SK-N-SH (cell line): Measurements from ENCODE around the gene USP40. TPM values are rescaled to one million over a fixed set of nuclear protein-coding genes. Genes with fewer than 3 reads are reported as not detected.

ENCODE experiments used
- CTCF ChIA-PET: fragments of 300-600, 350-600 bp; formaldehyde crosslinking; extraction: SDS; loops from one replicate; lab custom pipeline; 2021; lab: Yijun Ruan, JAX
- POLR2A ChIA-PET: fragments of 350-600 bp; sonication (Branson Sonifier 250); formaldehyde crosslinking; extraction: SDS; loops from one replicate; lab custom pipeline; 2020; ENCODE audit warnings: antibody characterized with exemption, inconsistent platforms; lab: Yijun Ruan, JAX
- DNase-seq: peaks from one replicate; pipeline ENCODE4 v3.0.0; 2012
- H2AFZ ChIP-seq: fragments of 200-600 bp; sonication (generic); 2 replicates; pipeline ENCODE4 v1.8.1; 2016; ENCODE audit warnings: antibody characterized with exemption, mild to moderate bottlenecking, low read depth
- H3F3A ChIP-seq: fragments of 200-600 bp; sonication (generic); replicated peaks from 2 replicates; pipeline ENCODE3; 2016; ENCODE audit warnings: antibody characterized with exemption, mild to moderate bottlenecking; ENCODE audit not compliant: insufficient read depth
- H3K27ac ChIP-seq, 2 experiments: fragments of 200-500 bp in 1 of 2; fragments of 200-600 bp in 1 of 2; sonication (Bioruptor generic) in 1 of 2; sonication (generic), shearing (Covaris generic) in 1 of 2; 2 replicates each; pipeline versions ENCODE4 v1.5.1 to v1.6.1; 2014 to 2016; ENCODE audit warnings: low read depth in 2 of 2, inconsistent platforms in 1 of 2, low read length in 1 of 2, mild to moderate bottlenecking in 1 of 2, mixed read lengths in 1 of 2
- H3K27me3 ChIP-seq: fragments of 200-600 bp; sonication (generic), shearing (Covaris generic); 2 replicates; pipeline ENCODE4 v1.6.1; 2016; ENCODE audit warnings: mixed run types; ENCODE audit not compliant: insufficient read depth
- H3K36me3 ChIP-seq, 2 experiments: fragments of 200-500 bp in 1 of 2; fragments of 200-600 bp in 1 of 2; sonication (Bioruptor generic) in 1 of 2; sonication (generic) in 1 of 2; replicated peaks in 1 of 2; 2 replicates each; pipeline versions ENCODE3 to v1.5.1; 2014 to 2016; ENCODE audit warnings: low read length in 1 of 2, mild to moderate bottlenecking in 1 of 2; ENCODE audit not compliant: insufficient read depth in 2 of 2, control insufficient read depth in 1 of 2
- H3K4me1 ChIP-seq, 2 experiments: fragments of 200-500 bp in 1 of 2; fragments of 200-600 bp in 1 of 2; sonication (Bioruptor generic) in 1 of 2; sonication (generic), shearing (Covaris generic) in 1 of 2; 2 replicates each; pipeline versions ENCODE4 v1.5.1 to v1.6.1; 2014 to 2016; ENCODE audit warnings: low read depth in 1 of 2, low read length in 1 of 2, mixed run types in 1 of 2; ENCODE audit not compliant: insufficient read depth in 2 of 2, control insufficient read depth in 1 of 2
- H3K4me2 ChIP-seq: fragments of 200-600 bp; sonication (generic), shearing (Covaris generic); 2 replicates; pipeline ENCODE4 v1.6.1; 2017; ENCODE audit warnings: mixed run types
- H3K4me3 ChIP-seq, 2 experiments: fragments of 200-500 bp in 1 of 2; fragments of 200-600 bp in 1 of 2; sonication (Bioruptor generic) in 1 of 2; sonication (generic), shearing (Covaris generic) in 1 of 2; 2 replicates each; pipeline versions ENCODE4 v1.5.1 to v1.8.1; 2014 to 2016; ENCODE audit warnings: low read depth in 2 of 2, inconsistent platforms in 1 of 2, low read length in 1 of 2, mild to moderate bottlenecking in 1 of 2, mixed read lengths in 1 of 2, moderate library complexity in 1 of 2
- H3K79me2 ChIP-seq: fragments of 200-600 bp; sonication (generic); 2 replicates; pipeline ENCODE4 v1.8.1; 2017; ENCODE audit warnings: mild to moderate bottlenecking; ENCODE audit not compliant: insufficient read depth
- H3K9ac ChIP-seq: fragments of 200-600 bp; sonication (generic); 2 replicates; pipeline ENCODE4 v1.6.1; 2017; ENCODE audit warnings: mixed run types
- H3K9me2 ChIP-seq: fragments of 200-600 bp; sonication (generic); 2 replicates; pipeline ENCODE4 v1.6.1; 2017; ENCODE audit warnings: mixed run types
- H3K9me3 ChIP-seq: fragments of 200-600 bp; sonication (generic); 2 replicates; pipeline ENCODE4 v1.6.1; 2017; ENCODE audit warnings: mixed run types, mild to moderate bottlenecking, moderate library complexity
- H4K20me1 ChIP-seq: fragments of 200-600 bp; sonication (generic); 2 replicates; pipeline ENCODE4 v1.6.1; 2017; ENCODE audit warnings: mild to moderate bottlenecking, mixed run types; ENCODE audit not compliant: insufficient read depth
- CTCF ChIP-seq: fragments of 200-600 bp; sonication (generic); IDR thresholded peaks from 2 replicates; pipeline ENCODE4 v1.6.1; 2017; ENCODE audit warnings: antibody characterized with exemption, mild to moderate bottlenecking, moderate library complexity
- ELF1 ChIP-seq: IDR thresholded peaks from 2 replicates; pipeline ENCODE4 v1.4.0; 2012
- EZH2phosphoT487 ChIP-seq: fragments of 200-600 bp; sonication (generic); IDR thresholded peaks from 2 replicates; pipeline ENCODE4 v1.6.1; 2017; ENCODE audit warnings: low read depth, mixed run types, mild to moderate bottlenecking, antibody characterized with exemption, moderate library complexity, borderline replicate concordance
- IRF3 ChIP-seq: fragments of 150-350 bp; IDR thresholded peaks from 2 replicates; pipeline ENCODE4 v1.6.1; 2016; ENCODE audit warnings: mild to moderate bottlenecking, low read depth, low read length
- NRF1 ChIP-seq: IDR thresholded peaks from 2 replicates; pipeline ENCODE4 v1.6.1; 2012; ENCODE audit warnings: low read depth, mild to moderate bottlenecking, low read length
- PBX3 ChIP-seq: IDR thresholded peaks from 2 replicates; pipeline ENCODE4; 2012
- RAD21 ChIP-seq: IDR thresholded peaks from 2 replicates; pipeline ENCODE4 v1.6.1; 2012; ENCODE audit warnings: mild to moderate bottlenecking, low read length
- RXRA ChIP-seq: IDR thresholded peaks from 2 replicates; pipeline ENCODE4 v1.4.0; 2012; ENCODE audit warnings: low read depth, mild to moderate bottlenecking, borderline replicate concordance
- USF2 ChIP-seq: fragments of 150-350 bp; IDR thresholded peaks from 2 replicates; pipeline ENCODE4 v1.6.1; 2017; ENCODE audit warnings: antibody characterized with exemption, low read length, low read depth, borderline replicate concordance
- YY1 ChIP-seq: IDR thresholded peaks from 2 replicates; pipeline ENCODE4 v1.4.0; 2012; ENCODE audit warnings: low read depth, mild to moderate bottlenecking
- ZBTB33 ChIP-seq: IDR thresholded peaks from 2 replicates; pipeline ENCODE4 v1.4.0; 2012; ENCODE audit warnings: low read depth, borderline replicate concordance
- WGBS: methylation state at CpG from one replicate; pipeline ENCODE4 v1.1.6; 2017; ENCODE audit warnings: low lambda C conversion rate; 5-methylcytosine and 5-hydroxymethylcytosine counted together
- polyA plus RNA-seq, 3 experiments: library from polyadenylated mRNA; depleted of rRNA; stranded (reverse); fragments of >200 nt; gene quantifications; 2 replicates each; pipeline ENCODE4 v1.2.3, GENCODE V29; 2012

USP40 gene
- polyA plus RNA-seq, 1 of the 3 experiments (the other 2 are of a cell fraction) = 37.0 TPM

GRCh38 chr2:233588400-233588799 is 21.8 kb upstream of the USP40 start:
- no peaks in the 10 kb centered on the region for H3K36me3 ChIP-seq
- WGBS = 43% methylated on average over 2 of the region's 2 CpGs
- H3K4me1 ChIP-seq = no peaks in the 10 kb centered on the region
- H3F3A ChIP-seq = no peaks in the 10 kb centered on the region
- H3K4me2 ChIP-seq = no peak overlapping the region
- ChIA-PET POLR2A (no interaction called here), CTCF (no interaction called here)
- no peaks in the 10 kb centered on the region; the same call in 1 of the 2 replicates for H3K27me3 ChIP-seq
- TF ChIP-seq RAD21 (no peak), IRF3 (no peak), ZBTB33 (no peak), RXRA (no peak), PBX3 (no peak)
- no peaks in the 10 kb centered on the region for H4K20me1 ChIP-seq
- no peak overlapping the region for H3K4me3 ChIP-seq
- no peaks in the 10 kb centered on the region for H3K9me3 ChIP-seq
- H3K9me2 ChIP-seq = no peaks in the 10 kb centered on the region
- no peak overlapping the region for H3K9ac ChIP-seq
- no peak overlapping the region for H3K27ac ChIP-seq
- no peak for DNase-seq
- no peak overlapping the region for H2AFZ ChIP-seq
- H3K79me2 ChIP-seq = no peaks in the 10 kb centered on the region

GRCh38 chr2:233584210-233584609 is 17.6 kb upstream of the USP40 start:
- no peaks in the 10 kb centered on the region for H3K79me2 ChIP-seq
- H3K4me2 ChIP-seq = no peak overlapping the region
- H3K36me3 ChIP-seq = no peaks in the 10 kb centered on the region
- H3K9me2 ChIP-seq = no peaks in the 10 kb centered on the region
- H4K20me1 ChIP-seq = no peaks in the 10 kb centered on the region
- no peak for DNase-seq
- H3K9ac ChIP-seq = no peak overlapping the region
- H3F3A ChIP-seq = no peaks in the 10 kb centered on the region
- POLR2A ChIA-PET = no interaction called here
- H3K27ac ChIP-seq = no peak overlapping the region
- WGBS = 83% methylated on average over 1 of the region's 1 CpG
- H3K27me3 ChIP-seq = no peaks in the 10 kb centered on the region; the same call in 1 of the 2 replicates
- CTCF ChIA-PET = no interaction called here
- H2AFZ ChIP-seq = no peak overlapping the region
- no peak for TF ChIP-seq ELF1
- no peak for TF ChIP-seq CTCF
- no peak for TF ChIP-seq YY1
- no peak for TF ChIP-seq USF2
- no peak for TF ChIP-seq PBX3
- no peak for TF ChIP-seq EZH2phosphoT487
- TF ChIP-seq NRF1 = no peak
- TF ChIP-seq ZBTB33 = no peak
- H3K4me1 ChIP-seq = no peaks in the 10 kb centered on the region
- H3K9me3 ChIP-seq = no peaks in the 10 kb centered on the region
- no peak overlapping the region for H3K4me3 ChIP-seq
